ENCODE data around the gene RGS7.

DNA sequence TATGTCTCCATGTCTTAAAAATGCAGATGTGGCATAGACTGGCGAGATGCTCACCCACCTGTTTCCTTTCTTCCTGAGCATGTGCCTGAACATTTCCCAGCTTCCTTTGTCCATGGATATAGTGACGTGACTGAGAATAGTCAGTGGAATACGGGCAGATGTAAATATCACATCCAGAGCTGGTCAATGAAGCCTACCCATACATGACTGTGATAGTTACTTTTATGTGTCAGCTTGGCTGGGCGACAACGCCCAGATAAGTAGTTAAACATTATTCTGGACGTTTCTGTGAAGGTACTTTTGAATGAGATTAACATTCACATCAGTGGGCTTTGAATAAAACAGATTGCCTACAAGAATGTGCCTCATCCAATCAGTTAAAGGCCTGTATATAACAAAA, 135.7 kb downstream of the RGS7 start:
- TF ChIP-seq EZH2 (IDR thresholded peaks at IDR 0.05; ENCODE audit: borderline replicate concordance) (no peak), EZH2phosphoT487 (IDR thresholded peaks at IDR 0.05; ENCODE audit: low read depth, severe bottlenecking, unreplicated experiment) (no peak)
- TF ChIP-seq, protein P1, sequence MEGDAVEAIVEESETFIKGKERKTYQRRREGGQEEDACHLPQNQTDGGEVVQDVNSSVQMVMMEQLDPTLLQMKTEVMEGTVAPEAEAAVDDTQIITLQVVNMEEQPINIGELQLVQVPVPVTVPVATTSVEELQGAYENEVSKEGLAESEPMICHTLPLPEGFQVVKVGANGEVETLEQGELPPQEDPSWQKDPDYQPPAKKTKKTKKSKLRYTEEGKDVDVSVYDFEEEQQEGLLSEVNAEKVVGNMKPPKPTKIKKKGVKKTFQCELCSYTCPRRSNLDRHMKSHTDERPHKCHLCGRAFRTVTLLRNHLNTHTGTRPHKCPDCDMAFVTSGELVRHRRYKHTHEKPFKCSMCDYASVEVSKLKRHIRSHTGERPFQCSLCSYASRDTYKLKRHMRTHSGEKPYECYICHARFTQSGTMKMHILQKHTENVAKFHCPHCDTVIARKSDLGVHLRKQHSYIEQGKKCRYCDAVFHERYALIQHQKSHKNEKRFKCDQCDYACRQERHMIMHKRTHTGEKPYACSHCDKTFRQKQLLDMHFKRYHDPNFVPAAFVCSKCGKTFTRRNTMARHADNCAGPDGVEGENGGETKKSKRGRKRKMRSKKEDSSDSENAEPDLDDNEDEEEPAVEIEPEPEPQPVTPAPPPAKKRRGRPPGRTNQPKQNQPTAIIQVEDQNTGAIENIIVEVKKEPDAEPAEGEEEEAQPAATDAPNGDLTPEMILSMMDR (IDR thresholded peaks at IDR 0.05; ENCODE audit: poor library complexity): no peak

Measured in hepatocyte (in vitro differentiated cells).